Liver (tissue), 9 donors: ENCODE data around the gene LCP1. TPM values are rescaled to one million over a fixed set of nuclear protein-coding genes. Genes with fewer than 3 reads are reported as not detected.

ENCODE experiments used
- DNase-seq: peaks from one replicate; pipeline ENCODE4 v3.0.0-alpha.2; 2017; ENCODE audit warnings: low spot score
- H3K27ac ChIP-seq, 2 donors: one replicate each; pipeline ENCODE4 v1.7.0; 2013; ENCODE audit warnings: inconsistent platforms in 2 of 2, low read length in 2 of 2, control low read depth in 1 of 2, low read depth in 1 of 2, mild to moderate bottlenecking in 1 of 2
- H3K27me3 ChIP-seq, 4 donors: one replicate each; pipeline versions ENCODE4 v1.6.1 to v1.7.0; 2013; ENCODE audit warnings: low read length in 3 of 4, inconsistent platforms in 1 of 4, mild to moderate bottlenecking in 1 of 4, moderate library complexity in 1 of 4; ENCODE audit not compliant: control insufficient read depth in 4 of 4, insufficient read depth in 4 of 4
- H3K36me3 ChIP-seq, 4 donors: one replicate each; pipeline versions ENCODE4 v1.6.1 to v1.7.0; 2013; ENCODE audit warnings: low read length in 3 of 4, mild to moderate bottlenecking in 3 of 4, low read depth in 1 of 4, moderate library complexity in 1 of 4; ENCODE audit not compliant: control insufficient read depth in 4 of 4, insufficient read depth in 3 of 4
- H3K4me1 ChIP-seq, 4 donors: one replicate each; pipeline versions ENCODE4 v1.6.1 to v1.7.0; 2013; ENCODE audit warnings: low read length in 3 of 4, mild to moderate bottlenecking in 3 of 4, moderate library complexity in 1 of 4; ENCODE audit not compliant: control insufficient read depth in 4 of 4, insufficient read depth in 4 of 4
- H3K4me3 ChIP-seq, 3 donors: one replicate each; pipeline versions ENCODE4 v1.6.1 to v1.7.0; 2013; ENCODE audit warnings: low read length in 3 of 3, control low read depth in 1 of 3, low read depth in 1 of 3, mild to moderate bottlenecking in 1 of 3
- H3K9ac ChIP-seq, 2 donors: one replicate each; pipeline ENCODE4 v1.7.0; 2013; ENCODE audit warnings: low read length in 2 of 2, mild to moderate bottlenecking in 2 of 2, moderate library complexity in 2 of 2, control low read depth in 1 of 2, low read depth in 1 of 2
- H3K9me3 ChIP-seq, 4 donors: one replicate each; pipeline versions ENCODE4 v1.6.1 to v1.7.0; 2013; ENCODE audit warnings: low read length in 3 of 4; ENCODE audit not compliant: control insufficient read depth in 4 of 4
- ATF3 ChIP-seq: IDR thresholded peaks from 2 replicates; pipeline ENCODE4 v1.6.1; 2016; ENCODE audit warnings: antibody characterized with exemption
- EGR1 ChIP-seq, 2 donors: IDR thresholded peaks; 2 replicates each; pipeline ENCODE4 v1.6.1; 2016 to 2018; ENCODE audit warnings: antibody characterized with exemption in 2 of 2, low read depth in 2 of 2
- FOXA1 ChIP-seq: IDR thresholded peaks from 2 replicates; pipeline ENCODE4 v1.6.1; 2016; ENCODE audit warnings: antibody characterized with exemption
- FOXA2 ChIP-seq: IDR thresholded peaks from 2 replicates; pipeline ENCODE4 v1.6.1; 2016; ENCODE audit warnings: antibody characterized with exemption
- GABPA ChIP-seq, 2 donors: IDR thresholded peaks in 1 of 2; conservative IDR thresholded peaks in 1 of 2; 2 replicates each; pipeline ENCODE4 v1.6.1; 2016; ENCODE audit warnings: antibody characterized with exemption in 2 of 2, mild to moderate bottlenecking in 1 of 2, moderate library complexity in 1 of 2
- HNF4A ChIP-seq, 2 donors: conservative IDR thresholded peaks; 2 replicates each; pipeline ENCODE4 v1.6.1; 2016; ENCODE audit warnings: antibody characterized with exemption in 2 of 2, mild to moderate bottlenecking in 2 of 2
- HNF4G ChIP-seq: IDR thresholded peaks from 2 replicates; pipeline ENCODE4 v1.6.1; 2016; ENCODE audit warnings: antibody characterized with exemption
- JUND ChIP-seq, 2 donors: IDR thresholded peaks; 2 replicates each; pipeline ENCODE4 v1.6.1; 2016; ENCODE audit warnings: antibody characterized with exemption in 2 of 2
- NR2F2 ChIP-seq: IDR thresholded peaks from 2 replicates; pipeline ENCODE4 v1.6.1; 2016; ENCODE audit warnings: antibody characterized with exemption
- RAD21 ChIP-seq, 2 donors: IDR thresholded peaks; 2 replicates each; pipeline ENCODE4 v1.6.1; 2016; ENCODE audit warnings: antibody characterized with exemption in 2 of 2, mild to moderate bottlenecking in 2 of 2
- RXRA ChIP-seq, 2 donors: IDR thresholded peaks; 2 replicates each; pipeline ENCODE4 v1.6.1; 2017 to 2018; ENCODE audit warnings: antibody characterized with exemption in 2 of 2, mild to moderate bottlenecking in 1 of 2
- SP1 ChIP-seq: IDR thresholded peaks from 2 replicates; pipeline ENCODE4 v1.6.1; 2018; ENCODE audit warnings: antibody characterized with exemption, mild to moderate bottlenecking
- TAF1 ChIP-seq: conservative IDR thresholded peaks from 2 replicates; pipeline ENCODE4 v1.6.1; 2016; ENCODE audit warnings: antibody characterized with exemption, mild to moderate bottlenecking
- WGBS: extraction: QIAGEN DNeasy Blood & Tissue Kit; methylation state at CpG from one replicate; pipeline ENCODE4 v1.1.7; 2013; 5-methylcytosine and 5-hydroxymethylcytosine counted together
- polyA plus RNA-seq, 2 donors: library from polyadenylated mRNA; stranded (reverse) in 1 of 2; unstranded in 1 of 2; fragments of 200-250 nt in 1 of 2; fragments of >200 nt in 1 of 2; fragmentation: Nextera tagmentation in 1 of 2; extraction: Ambion mirVana in 1 of 2; gene quantifications; one replicate each; pipeline versions ENCODE4 v1.2.1 to v1.2.3, GENCODE V29; 2013 to 2015
- total RNA-seq, 2 donors: library from RNA; depleted of rRNA; stranded (reverse); fragments of >200 nt; gene quantifications; one replicate each; pipeline ENCODE4 v1.2.3, GENCODE V29; 2014
- TF ChIP-seq, protein P1 (sequence below): IDR thresholded peaks from 2 replicates; pipeline ENCODE4 v1.6.1; 2016; ENCODE audit warnings: antibody characterized with exemption, mild to moderate bottlenecking
- TF ChIP-seq, protein P2 (sequence below): fragments of 150-350 bp; IDR thresholded peaks from 2 replicates; pipeline ENCODE4 v1.5.1; 2017; ENCODE audit warnings: improper control_type of control experiment, low read depth, low read length; ENCODE audit not compliant: missing input control
- donor health status: healthy.
- donor health status: healthy.
- donor health status: healthy.
- donor health status: healthy.
- donor health status: healthy.

LCP1 gene
- total and polyA plus RNA-seq, 4 donors = 12.6 to 90.6 (median 36.0) TPM

DNA sequence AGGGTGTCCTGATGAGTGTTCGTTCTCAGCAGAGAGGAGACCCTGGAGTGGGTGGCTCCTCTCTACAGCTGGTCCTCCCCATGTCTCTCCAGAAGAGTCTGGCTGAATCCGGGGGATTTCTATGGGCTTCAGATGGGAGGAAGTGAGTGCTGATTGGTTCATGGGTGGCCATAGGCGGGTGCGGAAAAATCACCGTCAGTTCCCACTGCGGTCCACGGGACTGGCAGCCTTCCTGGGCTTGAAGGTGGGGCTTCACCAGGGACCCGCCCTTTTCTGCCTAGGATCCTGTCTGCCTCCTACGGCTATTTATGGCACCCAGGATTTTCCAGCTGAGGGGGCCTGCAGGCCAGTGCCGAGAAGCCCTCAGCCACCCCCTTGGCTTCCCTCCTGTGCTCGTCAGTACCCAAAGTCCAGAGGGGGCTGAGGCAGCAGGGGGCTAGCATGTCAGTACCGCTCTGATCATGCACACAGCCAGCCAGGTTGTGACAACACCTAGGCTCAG is 95.5 kb downstream of the LCP1 start (continued):
- no peak for TF ChIP-seq ATF3
- no peak for TF ChIP-seq RAD21 (IDR thresholded peaks at IDR 0.05)
- TF ChIP-seq JUND (IDR thresholded peaks at IDR 0.05) = no peak
- TF ChIP-seq EGR1 (IDR thresholded peaks at IDR 0.05; ENCODE audit: low read depth in 2 of 2) = no peak
- TF ChIP-seq NR2F2 = no peak
- TF ChIP-seq HNF4G = no peak

DNA sequence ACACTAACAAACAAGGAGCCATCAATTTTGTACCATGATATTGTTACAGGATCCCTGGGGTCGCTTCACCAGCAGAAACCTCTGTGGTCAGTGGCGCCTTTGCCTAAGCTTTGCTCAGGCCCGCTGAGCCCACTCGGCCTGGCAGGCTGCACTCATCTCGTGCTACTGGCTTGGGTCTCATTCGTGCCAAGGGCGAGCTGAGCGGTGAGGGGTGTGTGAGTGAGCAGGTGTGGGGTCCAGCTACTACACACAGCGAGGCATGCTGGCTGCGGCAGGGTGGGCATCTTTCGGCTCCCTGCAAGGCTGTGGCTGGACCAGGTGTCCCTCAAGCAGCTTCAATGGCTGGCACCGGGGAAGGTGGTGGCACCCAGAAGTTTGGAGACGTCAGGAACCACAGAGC is 96.2 kb downstream of the LCP1 start:
- DNase-seq = no peak
- peaks cover 9 to 60% (median 54%) of the 10 kb centered on the region in 4 donors for H3K36me3 ChIP-seq

GRCh38 chr13:46082324-46082723 is 99.7 kb downstream of the LCP1 start:
- Histone ChIP-seq H3K9ac (no peak overlapping the region), H3K27me3 (no peaks in the 10 kb centered on the region), H3K9me3 (no peaks in the 10 kb centered on the region), H3K36me3 (peaks cover 14 to 89% (median 75%) of the 10 kb centered on the region in 4 donors), H3K4me1 (peaks cover 3 to 18% (median 7%) of the 10 kb centered on the region in 4 donors), H3K27ac (no peak overlapping the region), H3K4me3 (no peak overlapping the region)
- TF ChIP-seq FOXA2 (no peak), JUND (IDR thresholded peaks at IDR 0.05) (no peak), EGR1 (IDR thresholded peaks at IDR 0.05; ENCODE audit: low read depth in 2 of 2) (no peak), ATF3 (no peak), FOXA1 (no peak), RAD21 (IDR thresholded peaks at IDR 0.05) (no peak), HNF4G (no peak), GABPA (IDR thresholded peaks at IDR 0.05 in 1 of 2, conservative IDR thresholded peaks at IDR 0.05 in 1 of 2) (no peak)
- TF ChIP-seq, protein P1, sequence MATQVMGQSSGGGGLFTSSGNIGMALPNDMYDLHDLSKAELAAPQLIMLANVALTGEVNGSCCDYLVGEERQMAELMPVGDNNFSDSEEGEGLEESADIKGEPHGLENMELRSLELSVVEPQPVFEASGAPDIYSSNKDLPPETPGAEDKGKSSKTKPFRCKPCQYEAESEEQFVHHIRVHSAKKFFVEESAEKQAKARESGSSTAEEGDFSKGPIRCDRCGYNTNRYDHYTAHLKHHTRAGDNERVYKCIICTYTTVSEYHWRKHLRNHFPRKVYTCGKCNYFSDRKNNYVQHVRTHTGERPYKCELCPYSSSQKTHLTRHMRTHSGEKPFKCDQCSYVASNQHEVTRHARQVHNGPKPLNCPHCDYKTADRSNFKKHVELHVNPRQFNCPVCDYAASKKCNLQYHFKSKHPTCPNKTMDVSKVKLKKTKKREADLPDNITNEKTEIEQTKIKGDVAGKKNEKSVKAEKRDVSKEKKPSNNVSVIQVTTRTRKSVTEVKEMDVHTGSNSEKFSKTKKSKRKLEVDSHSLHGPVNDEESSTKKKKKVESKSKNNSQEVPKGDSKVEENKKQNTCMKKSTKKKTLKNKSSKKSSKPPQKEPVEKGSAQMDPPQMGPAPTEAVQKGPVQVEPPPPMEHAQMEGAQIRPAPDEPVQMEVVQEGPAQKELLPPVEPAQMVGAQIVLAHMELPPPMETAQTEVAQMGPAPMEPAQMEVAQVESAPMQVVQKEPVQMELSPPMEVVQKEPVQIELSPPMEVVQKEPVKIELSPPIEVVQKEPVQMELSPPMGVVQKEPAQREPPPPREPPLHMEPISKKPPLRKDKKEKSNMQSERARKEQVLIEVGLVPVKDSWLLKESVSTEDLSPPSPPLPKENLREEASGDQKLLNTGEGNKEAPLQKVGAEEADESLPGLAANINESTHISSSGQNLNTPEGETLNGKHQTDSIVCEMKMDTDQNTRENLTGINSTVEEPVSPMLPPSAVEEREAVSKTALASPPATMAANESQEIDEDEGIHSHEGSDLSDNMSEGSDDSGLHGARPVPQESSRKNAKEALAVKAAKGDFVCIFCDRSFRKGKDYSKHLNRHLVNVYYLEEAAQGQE = no peak
- no peak for DNase-seq
- 89% methylated on average over 5 of the region's 5 CpGs for WGBS

More for the DNA sequence above, 96.2 kb downstream of the LCP1 start:
- no peak overlapping the region for H3K27ac ChIP-seq
- no peaks in the 10 kb centered on the region for H3K27me3 ChIP-seq
- H3K9me3 ChIP-seq = no peaks in the 10 kb centered on the region
- TF ChIP-seq, protein P2, sequence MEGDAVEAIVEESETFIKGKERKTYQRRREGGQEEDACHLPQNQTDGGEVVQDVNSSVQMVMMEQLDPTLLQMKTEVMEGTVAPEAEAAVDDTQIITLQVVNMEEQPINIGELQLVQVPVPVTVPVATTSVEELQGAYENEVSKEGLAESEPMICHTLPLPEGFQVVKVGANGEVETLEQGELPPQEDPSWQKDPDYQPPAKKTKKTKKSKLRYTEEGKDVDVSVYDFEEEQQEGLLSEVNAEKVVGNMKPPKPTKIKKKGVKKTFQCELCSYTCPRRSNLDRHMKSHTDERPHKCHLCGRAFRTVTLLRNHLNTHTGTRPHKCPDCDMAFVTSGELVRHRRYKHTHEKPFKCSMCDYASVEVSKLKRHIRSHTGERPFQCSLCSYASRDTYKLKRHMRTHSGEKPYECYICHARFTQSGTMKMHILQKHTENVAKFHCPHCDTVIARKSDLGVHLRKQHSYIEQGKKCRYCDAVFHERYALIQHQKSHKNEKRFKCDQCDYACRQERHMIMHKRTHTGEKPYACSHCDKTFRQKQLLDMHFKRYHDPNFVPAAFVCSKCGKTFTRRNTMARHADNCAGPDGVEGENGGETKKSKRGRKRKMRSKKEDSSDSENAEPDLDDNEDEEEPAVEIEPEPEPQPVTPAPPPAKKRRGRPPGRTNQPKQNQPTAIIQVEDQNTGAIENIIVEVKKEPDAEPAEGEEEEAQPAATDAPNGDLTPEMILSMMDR = no peak
- TF ChIP-seq JUND (IDR thresholded peaks at IDR 0.05) (no peak), SP1 (no peak), RXRA (IDR thresholded peaks at IDR 0.05) (no peak), FOXA2 (no peak), ATF3 (no peak), HNF4G (no peak), TAF1 (no peak), HNF4A (conservative IDR thresholded peaks at IDR 0.05) (no peak)
- TF ChIP-seq, protein P1 = no peak
- H3K9ac ChIP-seq = no peak overlapping the region
- WGBS = 96% methylated on average over 13 of the region's 13 CpGs
- no peak overlapping the region for H3K4me3 ChIP-seq
- H3K4me1 ChIP-seq = peaks cover 0 to 5% (median 2%) of the 10 kb centered on the region in 4 donors
